ENCODE measurements around the gene APC2. TPM values are rescaled to one million over a fixed set of nuclear protein-coding genes. Genes with fewer than 3 reads are reported as not detected.

The APC2 gene
- total RNA-seq, 2 experiments from 2014 or later: 0.21 to 0.26 TPM

GRCh38 chr19:1446713-1447481 lies 3.0 kb upstream of the APC2 start:
- Mint-ChIP-seq H3K27me3 (peaks cover 48% of the 10 kb centered on the region), H3K27ac (no peak overlapping the region), H3K9me3 (no peaks in the 10 kb centered on the region), H3K4me3 (no peak overlapping the region), H3K4me1 (peaks cover 18% of the 10 kb centered on the region), H3K36me3 (peaks cover 9% of the 10 kb centered on the region)
- DNase-seq: no peak

GRCh38 chr19:1447504-1447903 lies 2.4 kb upstream of the APC2 start:
- Mint-ChIP-seq H3K4me3 (no peak overlapping the region), H3K36me3 (peaks cover 3% of the 10 kb centered on the region), H3K9me3 (no peaks in the 10 kb centered on the region), H3K27ac (no peak overlapping the region), H3K4me1 (peaks cover 14% of the 10 kb centered on the region), H3K27me3 (peaks cover 54% of the 10 kb centered on the region)
- DNase-seq: no peak

GRCh38 chr19:1447944-1448343 lies 2.0 kb upstream of the APC2 start:
- H3K27ac Mint-ChIP-seq: no peak overlapping the region
- no peaks in the 10 kb centered on the region for H3K9me3 Mint-ChIP-seq
- no peak for DNase-seq
- peaks cover 10% of the 10 kb centered on the region for H3K4me1 Mint-ChIP-seq
- H3K27me3 Mint-ChIP-seq: peaks cover 59% of the 10 kb centered on the region
- H3K36me3 Mint-ChIP-seq: no peaks in the 10 kb centered on the region
- no peak overlapping the region for H3K4me3 Mint-ChIP-seq

- Mint-ChIP-seq H3K4me1 (peaks cover 9% of the 10 kb centered on the region), H3K27me3 (peaks cover 87% of the 10 kb centered on the region), H3K4me3 (no peak overlapping the region), H3K9me3 (no peaks in the 10 kb centered on the region), H3K27ac (no peak overlapping the region), H3K36me3 (peaks cover 4% of the 10 kb centered on the region)
- no peak for DNase-seq
Observed at GRCh38 chr19:1450735-1451731, 1.1 kb downstream of the APC2 start.

- no peak for DNase-seq
- no peaks in the 10 kb centered on the region for H3K9me3 Mint-ChIP-seq
- H3K27me3 Mint-ChIP-seq: peaks cover 87% of the 10 kb centered on the region
- H3K36me3 Mint-ChIP-seq: peaks cover 4% of the 10 kb centered on the region
- no peak overlapping the region for H3K4me3 Mint-ChIP-seq
- H3K27ac Mint-ChIP-seq: no peak overlapping the region
- H3K4me1 Mint-ChIP-seq: peaks cover 9% of the 10 kb centered on the region
Observed at GRCh38 chr19:1451916-1452801, 2.2 kb downstream of the APC2 start.

- Mint-ChIP-seq H3K36me3 (peaks cover 4% of the 10 kb centered on the region), H3K4me3 (no peak overlapping the region), H3K27ac (no peak overlapping the region), H3K27me3 (peaks cover 85% of the 10 kb centered on the region), H3K9me3 (no peaks in the 10 kb centered on the region), H3K4me1 (peaks cover 9% of the 10 kb centered on the region)
- DNase-seq: no peak
Observed at GRCh38 chr19:1452802-1453524, 3.0 kb downstream of the APC2 start.

GRCh38 chr19:1453525-1454364 lies 3.8 kb downstream of the APC2 start:
- DNase-seq: no peak
- H3K4me1 Mint-ChIP-seq: peaks cover 11% of the 10 kb centered on the region
- H3K27me3 Mint-ChIP-seq: peaks cover 81% of the 10 kb centered on the region
- H3K27ac Mint-ChIP-seq: no peak overlapping the region
- H3K36me3 Mint-ChIP-seq: peaks cover 4% of the 10 kb centered on the region
- no peak overlapping the region for H3K4me3 Mint-ChIP-seq
- H3K9me3 Mint-ChIP-seq: no peaks in the 10 kb centered on the region

- Mint-ChIP-seq H3K4me1 (peaks cover 8% of the 10 kb centered on the region), H3K27me3 (peaks cover 75% of the 10 kb centered on the region), H3K4me3 (no peak overlapping the region), H3K36me3 (peaks cover 7% of the 10 kb centered on the region), H3K9me3 (no peaks in the 10 kb centered on the region), H3K27ac (no peak overlapping the region)
- no peak for DNase-seq
Observed at GRCh38 chr19:1455002-1455335, 5.0 kb downstream of the APC2 start.

GRCh38 chr19:1455336-1456120 lies 5.6 kb downstream of the APC2 start:
- no peak overlapping the region for H3K4me3 Mint-ChIP-seq
- H3K9me3 Mint-ChIP-seq: no peaks in the 10 kb centered on the region
- peak; percentile 69 for DNase-seq
- peaks cover 8% of the 10 kb centered on the region for H3K4me1 Mint-ChIP-seq
- peaks cover 72% of the 10 kb centered on the region for H3K27me3 Mint-ChIP-seq
- peaks cover 7% of the 10 kb centered on the region for H3K36me3 Mint-ChIP-seq
- H3K27ac Mint-ChIP-seq: no peak overlapping the region

GRCh38 chr19:1456121-1456900 lies 6.4 kb downstream of the APC2 start:
- DNase-seq: no peak
- Mint-ChIP-seq H3K4me3 (no peak overlapping the region), H3K9me3 (no peaks in the 10 kb centered on the region), H3K27me3 (peaks cover 64% of the 10 kb centered on the region), H3K4me1 (peaks cover 8% of the 10 kb centered on the region), H3K36me3 (peaks cover 7% of the 10 kb centered on the region), H3K27ac (no peak overlapping the region)

GRCh38 chr19:1457031-1457739 lies 7.3 kb downstream of the APC2 start:
- no peak for DNase-seq
- peaks cover 7% of the 10 kb centered on the region for H3K36me3 Mint-ChIP-seq
- peaks cover 55% of the 10 kb centered on the region for H3K27me3 Mint-ChIP-seq
- H3K4me1 Mint-ChIP-seq: peaks cover 8% of the 10 kb centered on the region
- H3K9me3 Mint-ChIP-seq: no peaks in the 10 kb centered on the region
- H3K27ac Mint-ChIP-seq: no peak overlapping the region
- H3K4me3 Mint-ChIP-seq: no peak overlapping the region

GRCh38 chr19:1457892-1458291 lies 8.0 kb downstream of the APC2 start:
- no peak overlapping the region for H3K4me3 Mint-ChIP-seq
- H3K27me3 Mint-ChIP-seq: peaks cover 48% of the 10 kb centered on the region
- H3K9me3 Mint-ChIP-seq: no peaks in the 10 kb centered on the region
- H3K27ac Mint-ChIP-seq: no peak overlapping the region
- H3K4me1 Mint-ChIP-seq: peaks cover 8% of the 10 kb centered on the region
- H3K36me3 Mint-ChIP-seq: peaks cover 7% of the 10 kb centered on the region
- no peak for DNase-seq

Measured in activated naive CD8-positive, alpha-beta T cell treated with anti-CD3 and anti-CD28 coated beads for 36 hours (primary cell).